IPS-20b (cell line): ENCODE measurements around the gene SH3BP2.
"Not testable (repeated sequence)": the region's sequence is repeated elsewhere in the genome, so short reads cannot be mapped to it uniquely, and the experiment has no call there.

Experiments
- H3K27ac ChIP-seq: one replicate; pipeline ENCODE4 v1.5.1; 2013; ENCODE audit warnings: low read length
- H3K27me3 ChIP-seq: 2 replicates; pipeline ENCODE4 v1.6.1; 2013; ENCODE audit warnings: mild to moderate bottlenecking, low read length, inconsistent platforms; ENCODE audit not compliant: insufficient read depth
- H3K36me3 ChIP-seq: 2 replicates; pipeline ENCODE4 v1.6.1; 2013; ENCODE audit warnings: low read depth, mild to moderate bottlenecking, inconsistent platforms, low read length, moderate library complexity; ENCODE audit not compliant: insufficient read depth
- H3K4me1 ChIP-seq: 2 replicates; pipeline ENCODE4 v1.6.1; 2013; ENCODE audit warnings: mild to moderate bottlenecking, control low read depth, inconsistent platforms, low read length, moderate library complexity; ENCODE audit not compliant: insufficient read depth
- H3K4me3 ChIP-seq: 2 replicates; pipeline ENCODE4 v1.5.1; 2013; ENCODE audit warnings: mild to moderate bottlenecking, low read length, inconsistent platforms
- H3K9ac ChIP-seq: 2 replicates; pipeline ENCODE4 v1.6.1; 2013; ENCODE audit warnings: low read depth, mild to moderate bottlenecking, inconsistent platforms, low read length, moderate library complexity
- H3K9me3 ChIP-seq: 2 replicates; pipeline ENCODE4 v1.6.1; 2013; ENCODE audit warnings: mild to moderate bottlenecking, low read depth, low read length, inconsistent platforms; ENCODE audit not compliant: insufficient read depth

SH3BP2 gene

DNA sequence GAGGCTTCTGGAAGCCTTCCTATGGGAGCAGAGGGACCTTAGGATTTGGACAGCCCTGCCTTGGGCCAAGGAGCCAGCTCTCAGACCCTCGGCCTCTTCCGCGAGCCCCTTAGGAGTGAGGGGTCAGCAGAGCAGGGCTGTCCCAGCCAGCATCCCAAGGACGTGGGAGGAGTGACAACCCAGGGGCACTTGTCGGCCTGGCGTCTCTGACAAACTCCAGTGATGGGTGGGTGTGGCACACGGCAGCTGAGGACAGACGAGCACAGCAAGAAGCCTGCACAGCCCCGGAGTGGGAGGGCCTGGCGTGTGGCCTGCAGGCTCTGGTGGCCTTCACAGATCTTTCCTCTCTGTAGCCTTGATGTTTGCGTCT lies 25.2 kb upstream of the SH3BP2 start:
- H3K9ac ChIP-seq, result no peak overlapping the region

DNA sequence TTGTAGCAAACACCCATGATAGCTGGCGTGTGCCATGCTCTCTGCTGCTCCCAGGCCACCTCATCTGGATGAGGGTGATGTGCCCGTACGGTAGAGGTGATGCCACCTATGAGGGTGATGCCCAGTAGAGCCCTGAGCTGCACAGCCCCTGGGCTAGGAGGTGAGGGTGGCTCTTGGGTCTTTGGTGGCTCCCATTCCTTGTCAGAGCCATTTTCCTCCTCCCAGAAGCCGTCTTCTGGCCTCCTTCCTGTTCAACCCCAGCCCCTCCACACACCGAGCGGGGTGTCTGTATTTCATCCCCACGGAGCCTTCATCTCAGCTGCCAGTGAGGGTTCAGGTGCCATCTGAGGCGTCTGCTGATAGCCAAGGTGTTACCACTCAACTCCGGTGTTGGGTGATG lies 24.8 kb upstream of the SH3BP2 start:
- Histone ChIP-seq H3K36me3 (no peaks in the 10 kb centered on the region), H3K27me3 (peaks cover 4% of the 10 kb centered on the region; the same call in 1 of the 2 replicates), H3K27ac (no peak overlapping the region), H3K9ac (no peak overlapping the region), H3K4me1 (peaks cover 5% of the 10 kb centered on the region; the same call in 1 of the 2 replicates), H3K4me3 (no peak overlapping the region), H3K9me3 (no peaks in the 10 kb centered on the region)

More for the DNA sequence above, 25.2 kb upstream of the SH3BP2 start:
- Histone ChIP-seq H3K27ac (no peak overlapping the region), H3K36me3 (no peaks in the 10 kb centered on the region), H3K27me3 (peaks cover 4% of the 10 kb centered on the region; the same call in 1 of the 2 replicates), H3K4me1 (peaks cover 5% of the 10 kb centered on the region; the same call in 1 of the 2 replicates), H3K9me3 (no peaks in the 10 kb centered on the region), H3K4me3 (no peak overlapping the region)

DNA sequence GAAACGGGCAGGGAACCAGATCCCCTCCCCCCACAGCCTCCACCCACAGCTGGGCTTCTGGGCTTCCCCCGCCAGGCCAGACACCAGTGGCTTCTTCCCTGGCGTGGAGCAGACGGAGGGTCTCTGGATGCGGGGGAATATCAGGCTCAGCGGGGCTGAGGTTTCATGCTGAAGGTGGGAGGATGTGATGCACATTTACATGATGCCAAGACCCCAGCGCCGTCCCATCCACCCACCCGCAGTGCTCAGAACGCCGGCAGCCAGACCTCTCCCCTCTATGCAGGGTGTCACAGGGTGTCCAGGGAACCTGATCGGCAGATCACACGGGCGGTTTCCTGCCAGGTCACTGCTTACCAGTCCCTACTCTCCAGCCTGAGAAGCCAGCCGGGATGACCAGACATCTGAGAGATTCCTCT lies 24.0 kb upstream of the SH3BP2 start:
- Histone ChIP-seq H3K36me3 (no peaks in the 10 kb centered on the region), H3K4me3 (no peak overlapping the region), H3K9me3 (no peaks in the 10 kb centered on the region), H3K27me3 (peaks cover 4% of the 10 kb centered on the region; the same call in 1 of the 2 replicates), H3K4me1 (peaks cover 5% of the 10 kb centered on the region; the same call in 1 of the 2 replicates), H3K27ac (no peak overlapping the region), H3K9ac (no peak overlapping the region)

DNA sequence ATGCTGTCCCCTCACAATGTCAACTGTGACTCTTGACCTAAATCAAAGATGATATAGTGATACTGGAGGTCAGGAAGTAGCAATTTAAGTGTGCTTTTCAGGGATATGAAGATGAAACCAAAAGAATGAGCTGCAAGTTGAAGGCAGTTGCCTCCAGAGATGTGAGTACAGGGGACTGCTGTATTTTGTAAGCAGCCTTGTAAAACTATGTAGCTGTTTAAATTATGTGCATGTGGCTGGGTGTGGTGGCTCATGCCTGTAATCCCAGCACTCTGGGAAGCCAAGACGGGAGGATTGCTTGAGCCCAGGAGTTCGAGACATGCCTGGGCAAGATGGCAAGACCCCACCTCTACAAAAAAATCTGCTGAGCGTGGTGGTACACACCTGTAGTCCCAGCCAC lies 21.6 kb upstream of the SH3BP2 start:
- no peak overlapping the region for H3K9ac ChIP-seq
- no peak overlapping the region for H3K27ac ChIP-seq
- peaks cover 5% of the 10 kb centered on the region; the same call in 1 of the 2 replicates for H3K4me1 ChIP-seq
- no peaks in the 10 kb centered on the region for H3K9me3 ChIP-seq
- no peak overlapping the region for H3K4me3 ChIP-seq
- no peaks in the 10 kb centered on the region for H3K36me3 ChIP-seq
- H3K27me3 ChIP-seq, result no peaks in the 10 kb centered on the region

DNA sequence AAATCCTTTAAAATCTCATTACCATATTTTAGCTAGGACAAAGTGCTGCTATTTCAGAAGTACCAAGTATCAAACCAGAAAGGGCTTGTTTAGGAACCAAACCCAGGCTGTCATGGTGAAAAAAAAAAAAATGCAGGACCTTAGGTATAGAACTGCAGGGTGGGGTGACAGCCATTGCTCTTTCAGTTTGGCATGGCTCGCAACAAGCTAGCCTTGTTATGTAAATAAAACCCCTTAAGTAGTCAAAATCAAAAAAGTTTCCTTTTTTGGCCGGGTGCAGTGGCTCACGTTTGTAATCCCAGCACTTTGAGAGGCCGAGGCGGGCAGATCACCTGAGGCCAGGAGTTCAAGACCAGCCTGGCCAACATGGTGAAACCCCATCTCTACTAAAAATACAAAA lies 12.2 kb upstream of the SH3BP2 start:
- Histone ChIP-seq H3K27ac (peak overlapping the region; percentile 31), H3K9ac (peak overlapping the region; percentile 41; the same call in 1 of the 2 replicates), H3K4me1 (peaks cover 16% of the 10 kb centered on the region; the same call in 1 of the 2 replicates)
- not testable (repeated sequence) for H3K36me3 ChIP-seq, H3K27me3 ChIP-seq, H3K4me3 ChIP-seq, H3K9me3 ChIP-seq

DNA sequence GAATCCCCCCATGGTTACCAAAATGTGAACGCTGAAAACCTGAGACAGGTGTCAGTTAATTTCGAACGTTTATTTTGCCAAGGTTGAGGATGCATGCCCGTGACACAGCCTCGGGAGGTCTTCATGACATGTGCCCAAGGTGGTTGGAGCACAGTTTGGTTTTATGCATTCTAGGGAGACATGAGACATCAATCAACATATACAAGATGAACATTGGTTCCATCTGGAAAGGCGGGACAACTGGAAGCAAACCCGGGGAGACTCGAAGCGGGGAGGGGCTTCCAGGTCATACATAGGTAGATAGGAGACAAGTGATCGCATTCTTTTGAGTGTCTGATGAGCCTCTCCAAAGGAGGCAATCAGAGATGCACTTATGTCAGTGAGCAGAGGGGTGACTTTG lies 11.0 kb upstream of the SH3BP2 start:
- H3K27ac ChIP-seq, result no peak overlapping the region
- no peak overlapping the region for H3K9ac ChIP-seq
- no peaks in the 10 kb centered on the region for H3K9me3 ChIP-seq
- peaks cover 16% of the 10 kb centered on the region; the same call in 1 of the 2 replicates for H3K4me1 ChIP-seq
- H3K36me3 ChIP-seq, result no peaks in the 10 kb centered on the region
- H3K4me3 ChIP-seq, result no peak overlapping the region
- H3K27me3 ChIP-seq, result no peaks in the 10 kb centered on the region

DNA sequence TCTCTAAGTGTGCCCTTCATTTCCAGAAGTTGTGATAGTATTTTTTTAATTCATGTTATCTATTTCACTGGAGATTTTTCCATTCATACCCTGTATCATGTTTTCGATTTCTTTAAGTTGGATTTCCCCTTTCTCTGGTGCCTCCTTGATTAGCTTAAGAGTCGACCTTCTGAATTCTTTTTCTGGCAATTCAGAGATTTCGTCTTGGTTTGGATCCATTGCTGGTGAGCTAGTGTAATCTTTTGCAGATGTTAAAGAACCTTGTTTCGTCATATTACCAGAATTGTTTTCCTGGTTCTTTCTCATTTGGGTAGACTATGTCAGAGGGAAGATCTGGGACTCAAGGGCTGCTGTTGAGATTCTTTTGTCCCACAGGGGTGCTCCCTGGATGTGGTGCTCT lies 9.1 kb upstream of the SH3BP2 start:
- peaks cover 5% of the 10 kb centered on the region; the same call in 1 of the 2 replicates for H3K4me1 ChIP-seq
- H3K4me3 ChIP-seq, result no peak overlapping the region
- no peaks in the 10 kb centered on the region for H3K36me3 ChIP-seq
- H3K27ac ChIP-seq, result no peak overlapping the region
- H3K9me3 ChIP-seq, result no peaks in the 10 kb centered on the region
- no peak overlapping the region for H3K9ac ChIP-seq
- H3K27me3 ChIP-seq, result no peaks in the 10 kb centered on the region

DNA sequence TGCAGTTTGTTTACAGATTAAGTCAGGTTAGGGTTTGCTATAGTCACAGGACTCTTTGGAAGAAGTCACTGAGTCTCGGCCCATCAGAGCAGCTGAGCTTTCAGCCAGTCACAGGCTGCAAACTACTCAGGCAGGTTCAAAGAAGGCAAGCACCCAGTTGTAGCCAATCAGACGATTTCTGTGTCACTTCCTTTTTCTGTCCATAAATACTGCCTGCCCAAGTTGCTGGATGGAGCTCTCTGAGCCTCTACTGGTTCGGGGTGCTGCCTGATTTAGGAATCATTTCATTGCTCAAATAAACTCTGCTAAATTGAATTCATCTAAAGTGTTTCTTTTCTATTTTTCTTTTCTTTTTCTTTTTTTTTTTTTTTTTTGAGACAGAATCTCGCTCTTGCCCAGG lies 7.3 kb upstream of the SH3BP2 start:
- H3K27ac ChIP-seq, result no peak overlapping the region
- H3K27me3 ChIP-seq, result no peaks in the 10 kb centered on the region
- H3K4me3 ChIP-seq, result no peak overlapping the region
- no peaks in the 10 kb centered on the region for H3K9me3 ChIP-seq
- H3K36me3 ChIP-seq, result no peaks in the 10 kb centered on the region
- no peak overlapping the region for H3K9ac ChIP-seq
- no peaks in the 10 kb centered on the region for H3K4me1 ChIP-seq

DNA sequence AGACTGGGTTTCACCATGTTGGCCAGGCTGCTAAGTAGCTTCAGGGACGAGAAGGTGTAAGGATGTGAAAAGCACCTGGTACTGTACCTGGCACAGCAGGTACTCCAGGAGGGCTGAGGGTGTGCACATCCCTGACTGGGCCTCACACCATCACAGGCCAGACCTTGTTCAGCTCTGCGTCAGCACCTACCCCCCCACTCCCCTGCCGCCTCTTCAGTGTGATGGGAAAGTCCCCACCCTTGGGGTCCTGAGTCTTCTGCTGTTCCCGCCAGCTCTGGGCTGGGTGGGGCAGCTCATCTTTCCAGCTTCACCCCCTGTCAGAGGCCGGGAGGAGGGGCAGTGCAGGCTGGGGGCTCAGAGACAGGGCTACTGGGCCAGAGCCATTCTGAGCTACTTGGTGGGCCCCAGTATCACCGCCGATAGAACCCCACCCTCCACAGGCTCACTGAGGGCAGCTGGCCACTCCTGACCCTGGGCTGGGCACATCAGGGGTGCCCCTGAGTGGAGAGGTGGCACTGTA lies 6.7 kb upstream of the SH3BP2 start:
- H3K4me1 ChIP-seq, result no peaks in the 10 kb centered on the region
- no peaks in the 10 kb centered on the region for H3K9me3 ChIP-seq
- H3K36me3 ChIP-seq, result no peaks in the 10 kb centered on the region
- no peak overlapping the region for H3K9ac ChIP-seq
- no peak overlapping the region for H3K4me3 ChIP-seq
- H3K27ac ChIP-seq, result no peak overlapping the region
- H3K27me3 ChIP-seq, result no peaks in the 10 kb centered on the region

DNA sequence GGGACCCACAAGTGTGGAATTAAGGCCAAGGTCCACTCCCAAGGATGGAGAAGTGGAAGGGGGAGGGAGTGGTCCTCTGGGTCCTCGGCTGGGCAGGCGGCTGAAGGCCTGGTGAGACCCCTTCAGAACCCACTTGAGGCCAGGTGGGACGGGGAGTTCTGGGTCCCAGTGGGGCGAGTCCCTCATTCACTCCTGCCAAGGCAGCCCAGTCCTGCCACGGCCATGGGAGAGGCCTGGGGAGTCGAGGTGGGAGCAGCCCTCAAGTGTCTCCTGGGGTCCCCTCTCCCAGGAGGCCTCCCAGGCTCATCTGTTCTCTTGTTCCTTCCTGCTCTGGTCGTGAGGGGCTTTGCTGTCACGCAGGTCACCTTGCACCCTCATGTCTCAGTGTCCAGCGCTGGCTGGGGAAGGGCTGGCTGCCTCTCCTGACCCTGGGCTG lies 6.1 kb upstream of the SH3BP2 start:
- no peak overlapping the region for H3K4me3 ChIP-seq
- no peak overlapping the region for H3K9ac ChIP-seq
- no peaks in the 10 kb centered on the region for H3K4me1 ChIP-seq
- H3K36me3 ChIP-seq, result no peaks in the 10 kb centered on the region
- H3K9me3 ChIP-seq, result no peaks in the 10 kb centered on the region
- H3K27me3 ChIP-seq, result peaks cover 3% of the 10 kb centered on the region; the same call in 1 of the 2 replicates
- H3K27ac ChIP-seq, result no peak overlapping the region

DNA sequence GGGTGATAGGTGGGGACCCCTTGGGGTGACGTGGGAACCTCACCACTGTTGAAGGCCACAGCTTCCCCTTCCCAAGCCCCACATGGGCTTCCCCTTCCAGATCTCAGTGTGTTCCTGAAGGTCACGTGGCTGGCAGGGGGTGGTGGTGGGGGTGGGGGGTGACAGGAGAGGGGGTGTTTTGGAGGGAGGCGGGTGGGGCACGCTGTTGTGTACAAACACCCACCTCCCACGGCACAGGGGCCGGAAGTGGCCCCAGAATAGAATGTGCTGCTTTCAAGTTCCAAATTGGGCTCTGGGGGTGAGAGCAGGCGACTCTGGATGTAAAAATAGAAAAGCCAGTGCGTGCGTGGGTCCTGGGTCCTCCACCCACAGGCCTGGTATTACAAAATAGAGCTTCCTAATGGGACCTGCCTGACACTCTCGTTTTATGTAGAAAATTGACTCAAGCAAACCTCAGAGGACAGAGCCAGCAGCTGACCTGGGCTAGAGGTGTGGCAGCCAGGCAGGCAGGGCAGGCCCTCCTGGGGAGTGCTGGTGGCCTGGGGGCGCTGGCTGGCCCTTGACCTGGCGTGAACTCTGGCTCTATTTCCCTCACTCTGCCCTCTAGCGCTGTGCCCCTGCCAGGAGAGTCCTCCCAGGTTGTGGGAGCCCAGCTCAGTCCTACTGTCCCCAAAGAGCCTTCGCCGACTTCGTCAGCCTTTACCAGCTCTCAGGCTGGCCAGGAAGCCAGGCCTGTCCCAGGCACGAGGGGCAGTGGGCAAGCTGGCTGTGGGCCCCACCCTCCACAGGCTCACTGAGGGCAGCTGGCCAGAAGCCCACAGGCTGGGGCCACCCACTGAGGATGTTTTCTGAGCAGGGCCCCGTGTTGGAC lies 5.4 kb upstream of the SH3BP2 start:
- H3K9ac ChIP-seq, result no peak overlapping the region
- H3K27ac ChIP-seq, result no peak overlapping the region
- no peaks in the 10 kb centered on the region for H3K4me1 ChIP-seq

DNA sequence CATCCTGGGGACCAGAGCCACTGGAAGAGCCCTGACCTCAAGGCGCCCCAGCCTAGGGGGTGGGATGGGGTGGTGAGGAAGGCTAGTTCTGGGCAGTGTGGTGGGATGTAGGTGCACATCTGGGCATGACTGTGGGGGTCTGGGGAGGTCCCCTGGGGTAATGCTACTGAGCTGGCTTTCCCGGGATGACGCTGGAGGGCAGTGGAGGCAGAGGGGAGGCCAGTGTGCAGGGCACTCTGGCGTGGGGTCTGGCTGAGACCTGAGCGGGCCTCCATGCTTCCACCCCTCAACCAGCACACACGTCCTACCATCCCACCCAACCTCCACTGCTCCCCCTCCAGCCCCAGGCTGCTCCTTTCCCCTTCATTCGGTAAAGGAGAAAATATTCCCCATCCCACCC lies 4.8 kb upstream of the SH3BP2 start:
- peaks cover 12% of the 10 kb centered on the region for H3K27me3 ChIP-seq
- H3K9ac ChIP-seq, result no peak overlapping the region
- no peaks in the 10 kb centered on the region for H3K9me3 ChIP-seq
- no peaks in the 10 kb centered on the region for H3K4me1 ChIP-seq
- H3K36me3 ChIP-seq, result no peaks in the 10 kb centered on the region
- H3K4me3 ChIP-seq, result no peak overlapping the region
- H3K27ac ChIP-seq, result no peak overlapping the region

More for the DNA sequence above, 5.4 kb upstream of the SH3BP2 start:
- no peak overlapping the region for H3K4me3 ChIP-seq
- H3K36me3 ChIP-seq, result no peaks in the 10 kb centered on the region
- H3K9me3 ChIP-seq, result no peaks in the 10 kb centered on the region
- peaks cover 9% of the 10 kb centered on the region for H3K27me3 ChIP-seq
